Ovary (tissue), 3 donors: ENCODE data around the gene OR11G2.

Experiments
- CTCF ChIP-seq, 3 donors: fragments of 450-650 bp in 2 of 3; fragments of 200-600 bp in 1 of 3; IDR thresholded peaks; one replicate each; pipeline versions ENCODE4 v1.5.1 to v1.8.0; 2016 to 2022; ENCODE audit warnings: antibody characterized with exemption in 3 of 3, mild to moderate bottlenecking in 1 of 3
- EP300 ChIP-seq: sonication (generic); formaldehyde crosslinking; IDR thresholded peaks from one replicate; pipeline ENCODE4 v1.6.1; 2017; ENCODE audit warnings: antibody characterized with exemption
- POLR2A ChIP-seq: fragments of 450-650 bp; IDR thresholded peaks from one replicate; pipeline ENCODE4 v1.6.1; 2017; ENCODE audit warnings: antibody characterized with exemption, mild to moderate bottlenecking, moderate library complexity
- donor health status: DM: no; HTN: no; CAD: no.

- TF ChIP-seq CTCF (IDR thresholded peaks at IDR 0.05) (no peak), EP300 (no peak), POLR2A (no peak)
Measured at GRCh38 chr14:20191396-20191795, 700 bp downstream of the OR11G2 start.
